Activated naive CD8-positive, alpha-beta T cell treated with anti-CD3 and anti-CD28 coated beads, Interleukin-2, amount 50 U/mL, for 24 hours (primary cell): ENCODE data around the gene PSG4.
"Not testable (repeated sequence)": the region's sequence is repeated elsewhere in the genome, so short reads cannot be mapped to it uniquely, and the experiment has no call there.

ENCODE experiments used
- ATAC-seq: fragments of 150-1000 bp; cut with Tn5 transposase; one replicate; pipeline ENCODE4 v1.10.0; 2021
- DNase-seq: peaks from one replicate; pipeline ENCODE4 v3.0.0; 2021
- H3K27ac Mint-ChIP-seq: one replicate; pipeline ENCODE4 v1.8.0; 2021; ENCODE audit warnings: mild to moderate bottlenecking, mixed read lengths
- H3K27me3 Mint-ChIP-seq: one replicate; pipeline ENCODE4 v1.8.0; 2021; ENCODE audit warnings: mixed read lengths
- H3K36me3 Mint-ChIP-seq: one replicate; pipeline ENCODE4 v1.8.0; 2021; ENCODE audit warnings: low read depth, mixed read lengths
- H3K4me1 Mint-ChIP-seq: one replicate; pipeline ENCODE4 v1.8.0; 2021; ENCODE audit warnings: mixed read lengths
- H3K4me3 Mint-ChIP-seq: one replicate; pipeline ENCODE4 v1.8.0; 2021; ENCODE audit warnings: mild to moderate bottlenecking, moderate library complexity, mixed read lengths
- H3K9me3 Mint-ChIP-seq: one replicate; pipeline ENCODE4 v1.8.0; 2021; ENCODE audit warnings: mixed read lengths

PSG4 gene

GRCh38 chr19:43181869-43182771 lies 23.3 kb downstream of the PSG4 start:
- H3K36me3 Mint-ChIP-seq, H3K27ac Mint-ChIP-seq, H3K4me3 Mint-ChIP-seq, ATAC-seq, DNase-seq, H3K4me1 Mint-ChIP-seq, H3K9me3 Mint-ChIP-seq: not testable (repeated sequence)
- peaks cover 10% of the 10 kb centered on the region for H3K27me3 Mint-ChIP-seq

GRCh38 chr19:43179569-43180147 lies 25.8 kb downstream of the PSG4 start:
- not testable (repeated sequence) for H3K36me3 Mint-ChIP-seq, H3K27ac Mint-ChIP-seq

DNA sequence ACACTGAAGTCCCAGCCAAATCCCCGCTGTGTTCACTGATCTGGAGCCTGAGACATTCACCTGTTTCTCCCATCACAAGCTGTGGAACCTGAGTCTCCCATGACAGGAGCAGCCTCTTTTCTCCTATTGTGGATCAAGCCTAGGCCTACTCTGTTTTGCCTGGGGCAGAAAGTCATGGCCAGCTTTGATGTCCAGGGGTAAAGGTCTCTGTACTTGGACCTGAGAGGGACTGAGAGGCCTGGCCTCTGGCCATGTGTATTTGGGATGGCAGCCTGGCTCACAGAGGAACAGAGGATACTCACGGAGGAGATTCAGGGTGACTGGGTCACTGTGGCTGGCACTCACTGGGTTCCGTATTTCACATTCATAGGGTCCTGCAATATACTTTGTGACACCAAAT lies 26.9 kb downstream of the PSG4 start:
- DNase-seq, H3K27ac Mint-ChIP-seq, H3K4me1 Mint-ChIP-seq, H3K9me3 Mint-ChIP-seq, H3K36me3 Mint-ChIP-seq, ATAC-seq, H3K4me3 Mint-ChIP-seq, H3K27me3 Mint-ChIP-seq: not testable (repeated sequence)

More at GRCh38 chr19:43179569-43180147, 25.8 kb downstream of the PSG4 start:
- not testable (repeated sequence) for DNase-seq, H3K4me3 Mint-ChIP-seq, H3K4me1 Mint-ChIP-seq, H3K9me3 Mint-ChIP-seq, ATAC-seq, H3K27me3 Mint-ChIP-seq

GRCh38 chr19:43165906-43166305 lies 39.5 kb downstream of the PSG4 start:
- H3K27me3 Mint-ChIP-seq = peaks cover 12% of the 10 kb centered on the region
- H3K4me3 Mint-ChIP-seq, H3K4me1 Mint-ChIP-seq, ATAC-seq, H3K9me3 Mint-ChIP-seq, H3K36me3 Mint-ChIP-seq, H3K27ac Mint-ChIP-seq, DNase-seq: not testable (repeated sequence)

DNA sequence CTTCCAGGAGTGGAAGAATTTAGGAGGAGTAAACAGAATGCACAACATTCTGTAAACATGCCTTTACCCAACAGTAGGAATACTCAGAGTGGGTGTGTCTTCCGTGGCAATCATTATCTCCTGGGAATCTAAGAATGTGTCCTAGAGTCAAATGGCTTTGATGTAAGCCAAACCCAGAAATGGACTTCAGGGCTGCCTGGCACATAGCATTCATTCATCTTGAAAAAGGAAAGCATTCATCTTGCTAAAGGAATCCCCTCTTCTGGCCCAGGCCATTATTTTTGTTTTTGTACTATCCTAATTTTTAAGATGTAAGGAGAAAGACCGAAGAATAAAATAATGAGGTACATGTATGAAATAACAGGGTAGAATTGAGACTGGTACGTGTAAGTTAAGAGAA lies 42.3 kb downstream of the PSG4 start:
- not testable (repeated sequence) for ATAC-seq, DNase-seq, H3K9me3 Mint-ChIP-seq, H3K36me3 Mint-ChIP-seq, H3K27ac Mint-ChIP-seq, H3K4me1 Mint-ChIP-seq, H3K4me3 Mint-ChIP-seq
- H3K27me3 Mint-ChIP-seq = peaks cover 15% of the 10 kb centered on the region

DNA sequence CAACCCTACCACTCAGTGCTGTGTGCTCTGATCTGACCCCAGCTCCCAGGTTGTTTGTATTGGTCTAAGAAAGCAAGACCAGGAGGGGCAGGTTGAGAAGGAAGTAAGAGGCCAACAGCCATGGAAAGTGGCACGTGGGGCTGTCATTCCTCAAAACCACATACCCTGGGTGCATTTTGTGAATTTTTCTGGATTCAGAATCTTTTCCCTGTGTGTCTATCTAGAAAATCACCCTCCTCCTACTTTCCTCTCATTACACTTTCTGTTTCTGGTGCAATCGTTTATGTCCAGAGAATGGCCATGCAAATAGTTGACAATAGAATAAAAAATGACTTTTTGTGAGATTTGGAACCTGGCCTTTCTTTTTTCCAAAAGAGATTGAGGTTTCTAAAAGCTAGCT lies 43.2 kb downstream of the PSG4 start:
- not testable (repeated sequence) for H3K4me3 Mint-ChIP-seq, H3K36me3 Mint-ChIP-seq, ATAC-seq, H3K4me1 Mint-ChIP-seq, DNase-seq, H3K9me3 Mint-ChIP-seq, H3K27ac Mint-ChIP-seq
- peaks cover 15% of the 10 kb centered on the region for H3K27me3 Mint-ChIP-seq

GRCh38 chr19:43152214-43152613 lies 53.2 kb downstream of the PSG4 start:
- Mint-ChIP-seq H3K4me3 (no peak overlapping the region), H3K27ac (no peak overlapping the region), H3K4me1 (no peaks in the 10 kb centered on the region), H3K9me3 (peaks cover 8% of the 10 kb centered on the region), H3K27me3 (no peaks in the 10 kb centered on the region), H3K36me3 (no peaks in the 10 kb centered on the region)
- ATAC-seq (no peak), DNase-seq (no peak)

- not testable (repeated sequence) for H3K9me3 Mint-ChIP-seq, ATAC-seq, H3K36me3 Mint-ChIP-seq, H3K27ac Mint-ChIP-seq, DNase-seq, H3K4me3 Mint-ChIP-seq, H3K4me1 Mint-ChIP-seq
- peaks cover 12% of the 10 kb centered on the region for H3K27me3 Mint-ChIP-seq
These were observed 55.6 kb downstream of the PSG4 start for GRCh38 chr19:43149788-43150187.

DNA sequence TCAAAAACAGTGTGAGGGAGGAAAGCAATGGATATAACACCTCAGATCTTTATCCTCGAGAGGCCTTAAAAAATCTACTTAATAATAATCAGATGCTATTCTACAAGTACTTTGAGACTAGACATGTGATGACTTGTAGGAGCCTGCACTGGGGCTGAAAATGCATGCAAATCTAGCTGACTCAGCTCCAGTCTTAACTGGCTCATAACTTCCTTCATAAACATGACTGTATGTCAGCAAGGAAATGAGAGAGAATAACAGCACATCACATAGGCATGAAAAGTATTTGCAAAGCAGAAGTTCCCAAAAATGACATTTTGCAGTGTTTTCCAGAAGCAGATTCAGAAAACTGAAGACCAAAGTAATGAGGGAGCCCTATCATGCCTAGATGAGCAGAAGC lies 57.2 kb downstream of the PSG4 start:
- DNase-seq (no peak), ATAC-seq (no peak)
- no peaks in the 10 kb centered on the region for H3K9me3 Mint-ChIP-seq
- H3K4me1 Mint-ChIP-seq = no peaks in the 10 kb centered on the region
- no peak overlapping the region for H3K4me3 Mint-ChIP-seq
- H3K27me3 Mint-ChIP-seq = peaks cover 13% of the 10 kb centered on the region
- no peaks in the 10 kb centered on the region for H3K36me3 Mint-ChIP-seq
- H3K27ac Mint-ChIP-seq = no peak overlapping the region
